Thyroid gland (tissue), 4 donors: ENCODE data around the gene DTX3. TPM values are rescaled to one million over a fixed set of nuclear protein-coding genes. Genes with fewer than 3 reads are reported as not detected.

Experiments used
- DNase-seq, 2 donors: peaks; one replicate each; pipeline ENCODE4 v3.0.0-alpha.2; 2019
- H3K27ac ChIP-seq, 3 donors: fragments of 200-600 bp; sonication (generic); 1 replicate in 2 of 3; 2 replicates in 1 of 3; pipeline ENCODE4 v1.5.1; 2016 to 2019; ENCODE audit warnings: mild to moderate bottlenecking in 1 of 3, moderate library complexity in 1 of 3
- H3K27me3 ChIP-seq: fragments of 200-600 bp; sonication (generic); one replicate; pipeline ENCODE4 v1.5.1; 2019
- H3K36me3 ChIP-seq, 2 donors: fragments of 200-600 bp; sonication (generic); one replicate each; pipeline ENCODE4 v1.5.1; 2016 to 2019
- H3K4me1 ChIP-seq, 2 donors: fragments of 200-600 bp; sonication (generic); one replicate each; pipeline ENCODE4 v1.5.1; 2017 to 2019
- H3K4me3 ChIP-seq, 3 donors: fragments of 200-600 bp; sonication (generic); replicated peaks in 1 of 3; 1 replicate in 2 of 3; 2 replicates in 1 of 3; pipeline ENCODE4 v1.5.1; 2016; ENCODE audit warnings: mild to moderate bottlenecking in 1 of 3
- H3K9me3 ChIP-seq: fragments of 200-600 bp; sonication (generic); one replicate; pipeline ENCODE4 v1.5.1; 2017
- CTCF ChIP-seq, 6 experiments: fragments of 200-600 bp in 3 of 6; fragments of 450-650 bp in 3 of 6; sonication (generic) in 3 of 6; IDR thresholded peaks; one replicate each; pipeline ENCODE4 v1.5.1; 2016 to 2019; ENCODE audit warnings: antibody characterized with exemption in 6 of 6, mild to moderate bottlenecking in 2 of 6, inconsistent platforms in 1 of 6, moderate library complexity in 1 of 6
- POLR2A ChIP-seq, 2 donors: fragments of 450-650 bp; IDR thresholded peaks; one replicate each; pipeline ENCODE4 v1.6.1; 2017; ENCODE audit warnings: antibody characterized with exemption in 2 of 2, mild to moderate bottlenecking in 2 of 2, moderate library complexity in 1 of 2
- WGBS, 2 donors: methylation state at CpG; one replicate each; pipeline ENCODE4 v1.1.5; 2017; 5-methylcytosine and 5-hydroxymethylcytosine counted together
- intact Hi-C: fragments of 100-400 bp; cut with DNase I; formaldehyde crosslinking; loops from one replicate; pipeline ENCODE4 v1.15.1; 2023
- total RNA-seq, 4 donors: library from RNA; depleted of rRNA; stranded (reverse); fragments of >200 nt; gene quantifications; one replicate each; pipeline ENCODE4 v1.2.3, GENCODE V29; 2016

DTX3 gene
- total RNA-seq, 4 donors from 2014 or later: 29.2 to 42.0 (median 33.9) TPM

GRCh38 chr12:57622293-57623245 lies 17.9 kb downstream of the DTX3 start:
- peaks cover 7 to 23% of the 10 kb centered on the region in 2 donors for H3K4me1 ChIP-seq
- 66 to 68% methylated on average over 9 of the region's 9 CpGs for WGBS, 2 donors
- H3K4me3 ChIP-seq: no peak overlapping the region
- no peak overlapping the region for H3K27ac ChIP-seq
- no peaks in the 10 kb centered on the region for H3K9me3 ChIP-seq
- no peaks in the 10 kb centered on the region for H3K36me3 ChIP-seq
- DNase-seq: no peak
- peaks cover 39% of the 10 kb centered on the region for H3K27me3 ChIP-seq
- TF ChIP-seq POLR2A (IDR thresholded peaks at IDR 0.05) (no peak), CTCF (IDR thresholded peaks at IDR 0.05) (no peak)
- intact Hi-C loops: loop anchor here (5.0 kb wide), 2 partner anchors 40 to 165 kb away; partner anchors contain the start of genes GLI1 and INHBE

- H3K4me3 ChIP-seq: no peak overlapping the region
- intact Hi-C loops: loop anchor here (5.0 kb wide), 2 partner anchors 41 to 166 kb away; partner anchors contain the start of genes GLI1 and INHBE
- no peak overlapping the region for H3K27ac ChIP-seq
- TF ChIP-seq POLR2A (IDR thresholded peaks at IDR 0.05): no peak
- no peak for TF ChIP-seq CTCF (IDR thresholded peaks at IDR 0.05)
- no peak for DNase-seq
- H3K9me3 ChIP-seq: no peaks in the 10 kb centered on the region
- 64 to 79% methylated on average over 2 of the region's 2 CpGs for WGBS, 2 donors
- no peaks in the 10 kb centered on the region for H3K36me3 ChIP-seq
- H3K27me3 ChIP-seq: peaks cover 40% of the 10 kb centered on the region
- peaks cover 12 to 29% of the 10 kb centered on the region in 2 donors for H3K4me1 ChIP-seq
Observed at GRCh38 chr12:57623385-57623784, 18.8 kb downstream of the DTX3 start.

- H3K4me1 ChIP-seq: peaks cover 12 to 29% of the 10 kb centered on the region in 2 donors
- H3K9me3 ChIP-seq: no peaks in the 10 kb centered on the region
- peaks cover 40% of the 10 kb centered on the region for H3K27me3 ChIP-seq
- intact Hi-C loops: loop anchor here (5.0 kb wide), 2 partner anchors 42 to 167 kb away; partner anchors contain the start of genes GLI1 and INHBE
- no peak overlapping the region for H3K27ac ChIP-seq
- 55 to 65% methylated on average over 5 of the region's 5 CpGs for WGBS, 2 donors
- no peak overlapping the region for H3K4me3 ChIP-seq
- no peak for DNase-seq
- no peaks in the 10 kb centered on the region for H3K36me3 ChIP-seq
- TF ChIP-seq POLR2A (IDR thresholded peaks at IDR 0.05): no peak
Observed at GRCh38 chr12:57623811-57624390, 19.3 kb downstream of the DTX3 start.

GRCh38 chr12:57624441-57625220 lies 20.0 kb downstream of the DTX3 start:
- DNase-seq: no peak
- Histone ChIP-seq H3K27ac (no peak overlapping the region), H3K4me3 (no peak overlapping the region), H3K36me3 (no peaks in the 10 kb centered on the region), H3K9me3 (no peaks in the 10 kb centered on the region), H3K4me1 (peaks cover 12 to 26% of the 10 kb centered on the region in 2 donors), H3K27me3 (peaks cover 40% of the 10 kb centered on the region)
- intact Hi-C loops: loop anchor here (5.0 kb wide), 2 partner anchors 42 to 167 kb away; partner anchors contain the start of genes GLI1 and INHBE
- TF ChIP-seq POLR2A (IDR thresholded peaks at IDR 0.05) (no peak), CTCF (IDR thresholded peaks at IDR 0.05) (no peak)
- WGBS, 2 donors: 64 to 69% methylated on average over 8 of the region's 8 CpGs
